Measurements from ENCODE around the gene MRPS18A. TPM values are rescaled to one million over a fixed set of nuclear protein-coding genes. Genes with fewer than 3 reads are reported as not detected.

MRPS18A gene
- total and polyA plus RNA-seq, 2 of the 8 experiments (the other 6 are each of a cell fraction or from before 2014, with no cell fraction given): 48.3 to 121 TPM

DNA sequence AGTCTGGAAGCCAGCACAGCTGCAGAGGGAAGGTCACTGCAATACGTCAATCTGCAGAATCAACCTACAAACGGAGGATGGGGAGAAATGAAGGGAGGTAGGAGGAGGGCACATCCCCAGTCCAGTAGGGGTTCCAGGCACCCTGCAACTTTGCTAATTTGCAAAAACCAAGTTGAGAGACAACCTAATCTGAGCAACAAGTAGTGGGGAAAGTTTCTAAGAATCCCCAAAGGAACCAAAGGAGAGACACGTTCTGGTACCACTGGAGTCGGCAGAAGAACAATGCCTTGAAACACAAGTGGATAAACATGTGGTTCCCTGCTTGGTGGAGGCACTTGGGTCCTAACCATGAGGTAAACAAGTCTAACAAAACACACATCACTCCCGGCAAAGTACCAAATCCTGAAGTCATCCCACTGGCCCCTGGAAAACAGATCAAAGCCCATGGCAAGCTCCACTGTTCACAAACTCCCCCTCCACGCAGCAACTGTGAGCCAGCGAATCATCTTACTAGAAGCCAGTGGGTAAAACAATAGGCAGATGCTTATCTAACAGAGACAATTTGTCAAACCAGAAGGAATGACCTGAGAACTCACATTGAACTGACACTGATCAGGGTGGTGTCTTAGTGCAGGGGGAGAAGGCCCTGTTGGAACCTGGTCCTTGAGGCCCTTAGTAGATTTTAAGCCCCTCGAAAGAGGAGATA is 4.7 kb downstream of the MRPS18A start (continued):
- TF ChIP-seq, protein P1, sequence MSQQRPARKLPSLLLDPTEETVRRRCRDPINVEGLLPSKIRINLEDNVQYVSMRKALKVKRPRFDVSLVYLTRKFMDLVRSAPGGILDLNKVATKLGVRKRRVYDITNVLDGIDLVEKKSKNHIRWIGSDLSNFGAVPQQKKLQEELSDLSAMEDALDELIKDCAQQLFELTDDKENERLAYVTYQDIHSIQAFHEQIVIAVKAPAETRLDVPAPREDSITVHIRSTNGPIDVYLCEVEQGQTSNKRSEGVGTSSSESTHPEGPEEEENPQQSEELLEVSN (IDR thresholded peaks at IDR 0.05): no peak
- TF ChIP-seq JUND (IDR thresholded peaks at IDR 0.05; ENCODE audit: low read length): no peak
- no peak for TF ChIP-seq CEBPB (IDR thresholded peaks at IDR 0.05; ENCODE audit: low read depth, low read length)
- TF ChIP-seq BRCA1 (IDR thresholded peaks at IDR 0.05; ENCODE audit: low read depth, low read length): no peak

All from H1 (cell line).